Muscle layer of duodenum (tissue), 2 donors: ENCODE data around the gene SLBP.

Experiments used
- H3K27ac ChIP-seq: one replicate; pipeline ENCODE4 v1.7.0; 2013; ENCODE audit warnings: mild to moderate bottlenecking, low read length
- H3K27me3 ChIP-seq: one replicate; pipeline ENCODE4 v1.7.0; 2013; ENCODE audit warnings: low read depth, mild to moderate bottlenecking, control low read depth, low read length
- H3K36me3 ChIP-seq, 2 donors: one replicate each; pipeline ENCODE4 v1.7.0; 2013; ENCODE audit warnings: low read length in 2 of 2, control low read depth in 1 of 2, mild to moderate bottlenecking in 1 of 2; ENCODE audit not compliant: insufficient read depth in 2 of 2, control insufficient read depth in 1 of 2
- H3K4me1 ChIP-seq, 2 donors: one replicate each; pipeline ENCODE4 v1.7.0; 2013; ENCODE audit warnings: low read length in 2 of 2, mild to moderate bottlenecking in 2 of 2, control low read depth in 1 of 2, moderate library complexity in 1 of 2; ENCODE audit not compliant: insufficient read depth in 2 of 2, control insufficient read depth in 1 of 2
- H3K4me3 ChIP-seq, 2 donors: one replicate each; pipeline ENCODE4 v1.7.0; 2013; ENCODE audit warnings: low read length in 2 of 2, low read depth in 1 of 2, mild to moderate bottlenecking in 1 of 2
- H3K9me3 ChIP-seq, 2 donors: one replicate each; pipeline ENCODE4 v1.7.0; 2013; ENCODE audit warnings: low read length in 2 of 2, control low read depth in 1 of 2, mild to moderate bottlenecking in 1 of 2; ENCODE audit not compliant: control insufficient read depth in 1 of 2
- donor health status: healthy.

SLBP gene

GRCh38 chr4:1723131-1723801 is 11.1 kb upstream of the SLBP start:
- H3K4me3 ChIP-seq, result peak overlapping the region; percentile 2 to 28
- H3K4me1 ChIP-seq, result peaks cover 0 to 34% of the 10 kb centered on the region in 2 donors

DNA sequence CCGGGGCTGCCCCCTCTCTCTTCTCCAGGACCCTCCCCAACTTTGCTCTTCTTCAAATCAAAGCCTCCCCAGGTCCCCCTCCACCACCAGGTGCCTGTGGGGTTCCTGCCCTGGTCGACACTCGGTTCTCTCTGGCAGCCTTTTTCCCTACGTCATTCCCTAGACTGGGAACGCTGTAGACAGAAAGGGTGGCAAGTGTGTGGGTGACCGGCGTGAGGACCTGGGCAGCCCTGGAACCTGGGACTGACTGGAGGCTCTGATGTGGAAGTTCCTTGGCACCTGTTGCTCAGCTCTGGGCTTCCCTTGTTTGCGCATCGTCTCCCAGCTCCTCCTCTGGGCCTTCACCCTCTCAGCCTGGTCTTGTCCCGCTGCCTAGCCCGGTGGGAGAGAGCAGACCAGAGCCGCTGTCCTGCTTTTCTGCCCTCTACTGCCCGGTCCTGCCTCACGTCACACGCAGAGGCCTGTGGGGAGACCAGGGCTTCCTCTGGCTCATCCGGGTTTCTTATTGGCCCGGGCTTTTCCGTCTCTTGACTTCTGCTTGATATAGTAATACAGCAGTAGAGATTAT is 10.5 kb upstream of the SLBP start:
- Histone ChIP-seq H3K36me3 (peaks cover 5 to 8% of the 10 kb centered on the region in 2 donors), H3K9me3 (no peaks in the 10 kb centered on the region), H3K4me3 (peak overlapping the region; percentile 37 to 82), H3K4me1 (peaks cover 0 to 36% of the 10 kb centered on the region in 2 donors), H3K27ac (peak overlapping the region; percentile 43), H3K27me3 (no peaks in the 10 kb centered on the region)

More at GRCh38 chr4:1723131-1723801, 11.1 kb upstream of the SLBP start:
- Histone ChIP-seq H3K27ac (peak overlapping the region; percentile 43), H3K9me3 (no peaks in the 10 kb centered on the region), H3K27me3 (no peaks in the 10 kb centered on the region), H3K36me3 (peaks cover 5 to 8% of the 10 kb centered on the region in 2 donors)

DNA sequence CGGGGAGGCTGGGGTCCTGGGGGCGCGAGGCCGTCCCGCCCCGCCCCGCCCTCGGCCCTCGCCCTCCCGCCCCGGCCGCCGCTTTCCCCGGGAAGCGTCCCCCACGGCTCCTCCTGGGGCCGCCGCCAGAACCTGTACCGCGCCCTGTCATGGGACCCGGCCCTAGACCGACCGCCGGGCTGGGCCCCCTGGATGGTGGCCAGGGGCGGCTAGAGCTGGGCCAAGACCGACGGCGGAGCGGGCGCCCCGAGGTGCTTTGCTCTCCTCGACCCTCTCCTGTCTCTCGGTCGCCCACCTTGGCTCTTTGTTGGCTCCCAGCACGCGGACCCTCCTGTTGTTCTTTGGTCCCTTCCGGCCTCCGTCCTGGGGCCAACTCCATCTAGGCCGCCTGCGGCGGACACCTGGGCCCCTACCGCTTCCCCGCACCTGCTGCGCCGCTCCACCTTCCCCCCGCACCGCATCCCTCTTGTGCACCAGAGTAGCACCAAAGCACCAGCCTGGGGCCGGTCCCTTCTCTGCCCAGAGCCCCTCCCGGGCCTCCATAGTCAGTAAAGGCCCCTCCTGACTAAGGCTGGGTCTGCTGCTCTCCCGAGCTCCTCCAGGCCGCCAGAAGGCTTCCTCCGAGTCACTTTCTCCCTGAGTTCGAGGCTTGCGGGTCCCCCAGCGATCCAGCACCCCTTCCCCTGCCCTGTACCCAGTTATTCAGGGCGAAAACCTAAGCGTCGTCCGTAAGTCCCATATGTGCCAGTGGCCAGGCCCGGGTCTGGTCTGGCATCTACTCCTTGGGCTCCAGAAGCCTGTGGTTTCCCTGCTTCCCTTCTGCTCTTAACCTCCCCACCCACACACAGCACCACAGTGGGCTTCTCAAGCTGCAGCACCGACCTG is 9.8 kb upstream of the SLBP start:
- Histone ChIP-seq H3K36me3 (peaks cover 5 to 15% of the 10 kb centered on the region in 2 donors), H3K27ac (no peak overlapping the region), H3K27me3 (no peaks in the 10 kb centered on the region), H3K9me3 (no peaks in the 10 kb centered on the region), H3K4me1 (peaks cover 0 to 36% of the 10 kb centered on the region in 2 donors), H3K4me3 (peak overlapping the region; percentile 37 to 82)

GRCh38 chr4:1721003-1721665 is 9.0 kb upstream of the SLBP start, which contains the start of the genes TACC3 and TMEM129:
TSS of gene TACC3 (plus strand) at chr4:1721521. CDS start at chr4:1723422, 1,901 bp downstream.
TSS of gene TMEM129 (minus strand) at chr4:1721323. CDS start at chr4:1720837, 486 bp downstream.
- Histone ChIP-seq H3K4me3 (peak within 1 kb of the TSS; percentile 82), H3K9me3 (no peaks in the 10 kb centered on the region), H3K4me1 (peaks cover 0 to 36% of the 10 kb centered on the region in 2 donors), H3K27ac (peak within 1 kb of the TSS; percentile 63), H3K27me3 (no peaks in the 10 kb centered on the region), H3K36me3 (peaks cover 5 to 19% of the 10 kb centered on the region in 2 donors)

DNA sequence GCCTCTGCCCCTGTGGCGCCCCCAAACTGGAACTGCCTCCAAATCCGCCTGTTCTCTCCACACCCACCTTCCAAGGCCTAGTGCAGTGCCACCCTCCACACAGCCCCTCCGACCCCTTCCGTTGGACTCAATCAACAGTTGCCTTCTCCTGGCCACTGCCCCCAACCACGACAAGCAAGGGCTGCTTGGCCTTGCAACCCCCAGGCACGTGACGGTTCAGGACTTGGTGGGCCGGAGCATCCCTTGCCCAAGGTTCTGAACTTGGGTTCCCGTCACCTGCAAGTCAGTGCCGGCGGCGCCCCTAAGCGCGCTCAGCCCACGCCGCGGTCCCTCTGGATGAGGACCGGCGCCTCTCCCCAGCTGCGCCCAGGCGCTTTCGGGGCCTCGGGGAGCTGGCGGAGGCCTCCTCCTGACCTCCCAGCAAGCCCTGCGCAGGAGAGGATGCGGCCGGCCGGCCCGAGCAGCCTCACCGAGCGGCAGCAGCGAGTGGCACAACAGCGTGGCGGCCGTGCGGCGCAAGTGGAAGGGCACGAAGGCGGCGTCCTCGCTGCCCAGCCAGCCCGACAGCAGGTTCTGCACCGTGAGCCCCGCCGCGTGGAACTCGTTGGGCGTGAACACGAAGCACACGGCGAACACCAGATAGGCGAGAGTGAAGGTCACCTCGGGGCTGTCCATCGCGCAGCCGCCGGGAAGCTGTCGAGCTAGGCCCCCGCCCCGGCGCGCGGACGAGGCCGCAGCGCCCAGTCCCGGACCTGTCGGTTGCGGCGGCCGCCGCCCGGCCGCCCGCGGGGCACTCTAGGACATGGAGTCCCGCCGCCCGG is 8.3 kb upstream of the SLBP start:
- Histone ChIP-seq H3K4me1 (peaks cover 0 to 36% of the 10 kb centered on the region in 2 donors), H3K9me3 (no peaks in the 10 kb centered on the region), H3K36me3 (peaks cover 5 to 19% of the 10 kb centered on the region in 2 donors), H3K27ac (peak overlapping the region; percentile 63), H3K4me3 (peak overlapping the region; percentile 82), H3K27me3 (no peaks in the 10 kb centered on the region)

DNA sequence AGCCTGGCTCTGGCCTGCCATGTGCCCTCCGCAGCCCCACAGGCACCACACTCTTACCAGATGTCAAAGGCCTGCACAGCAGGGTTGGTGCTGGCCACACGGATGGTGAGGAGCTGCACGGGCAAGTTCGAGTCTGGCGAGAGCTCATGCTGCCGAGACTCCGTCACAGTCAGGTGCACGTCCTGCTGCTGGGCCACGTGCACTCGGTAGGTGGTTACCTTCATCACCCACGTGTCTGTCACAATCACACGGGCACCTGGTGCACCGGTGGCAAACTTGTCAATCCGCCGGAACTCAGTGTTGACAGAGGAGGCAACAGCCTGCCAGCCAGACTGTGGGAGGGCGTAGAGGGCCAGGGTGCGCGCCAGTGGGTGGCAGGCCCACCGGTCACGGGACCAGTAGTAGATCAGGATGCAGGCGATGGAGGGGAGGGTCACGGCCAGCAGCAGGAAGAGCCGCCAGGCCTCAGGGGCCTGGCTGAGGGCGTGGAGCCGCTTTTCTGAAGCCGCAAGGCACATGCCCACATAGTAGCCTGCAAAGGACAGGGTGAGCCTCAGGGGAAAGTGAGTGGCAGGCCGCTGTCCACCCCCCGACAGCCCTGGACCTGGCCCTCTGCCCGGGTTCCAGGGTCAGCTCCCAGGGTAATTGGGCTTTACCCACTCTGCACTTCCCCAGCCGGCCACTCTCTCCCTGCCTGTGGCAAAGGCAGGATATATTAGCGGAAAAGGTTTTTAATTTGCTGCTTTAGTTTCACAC is 6.2 kb upstream of the SLBP start:
- Histone ChIP-seq H3K4me3 (no peak overlapping the region), H3K27ac (no peak overlapping the region), H3K36me3 (peaks cover 0 to 19% of the 10 kb centered on the region in 2 donors), H3K4me1 (peaks cover 1 to 41% of the 10 kb centered on the region in 2 donors), H3K9me3 (no peaks in the 10 kb centered on the region), H3K27me3 (no peaks in the 10 kb centered on the region)

DNA sequence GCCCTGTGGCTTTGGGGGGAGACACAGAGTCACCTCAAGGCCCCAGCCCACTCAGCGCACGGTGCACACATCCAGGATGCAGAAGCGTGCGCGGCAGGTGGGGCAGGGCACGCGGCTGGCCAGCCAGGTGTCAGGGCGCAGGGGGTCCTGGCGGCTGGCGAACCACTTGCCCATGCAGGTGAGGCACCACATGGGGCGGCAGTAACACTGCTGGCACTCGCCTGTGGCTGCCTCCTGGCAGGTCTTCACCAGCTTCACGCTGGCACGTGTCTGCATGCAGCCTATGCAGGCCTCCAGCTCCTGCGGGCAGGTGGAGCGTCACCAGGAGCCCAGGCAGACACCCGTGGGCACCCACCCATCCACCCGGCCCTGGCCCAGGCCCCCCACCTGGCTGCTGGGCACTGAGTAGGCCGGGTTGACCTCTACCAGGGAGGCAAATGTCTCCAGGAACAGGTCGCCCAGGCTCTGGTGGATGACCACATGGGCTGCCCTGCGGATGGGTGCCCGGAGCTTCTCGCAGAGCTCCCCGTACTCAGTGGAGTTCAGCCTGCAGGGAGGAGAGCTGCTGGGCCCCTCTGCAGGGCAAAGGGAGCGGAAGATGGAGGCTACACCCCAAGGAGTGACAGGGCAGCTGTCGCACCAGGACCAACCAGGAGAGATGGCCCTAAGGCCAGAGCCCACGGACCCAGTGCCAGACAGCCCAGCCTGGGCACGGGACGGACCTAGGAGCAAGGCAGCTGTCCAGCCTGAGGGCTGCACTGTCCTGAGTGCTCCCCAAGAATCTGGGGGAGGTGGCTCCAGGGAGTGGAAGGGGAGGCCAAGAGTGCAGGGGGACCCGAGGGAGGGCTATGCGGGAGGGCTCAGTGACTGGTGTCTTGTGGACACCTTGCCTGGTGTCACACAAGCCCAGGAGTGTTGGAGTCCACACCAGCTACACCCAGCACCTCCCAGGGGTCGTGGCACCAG is 5.3 kb upstream of the SLBP start:
- no peak overlapping the region for H3K27ac ChIP-seq
- H3K4me1 ChIP-seq, result peaks cover 5 to 41% of the 10 kb centered on the region in 2 donors
- H3K4me3 ChIP-seq, result no peak overlapping the region
- H3K36me3 ChIP-seq, result peaks cover 0 to 19% of the 10 kb centered on the region in 2 donors
- H3K27me3 ChIP-seq, result no peaks in the 10 kb centered on the region
- H3K9me3 ChIP-seq, result no peaks in the 10 kb centered on the region

GRCh38 chr4:1716065-1716945 is 4.2 kb upstream of the SLBP start:
- Histone ChIP-seq H3K4me3 (no peak overlapping the region), H3K36me3 (peaks cover 0 to 19% of the 10 kb centered on the region in 2 donors), H3K27ac (no peak overlapping the region), H3K27me3 (no peaks in the 10 kb centered on the region), H3K9me3 (no peaks in the 10 kb centered on the region), H3K4me1 (peaks cover 5 to 33% of the 10 kb centered on the region in 2 donors)
